ENCODE measurements around the gene VAV2.

VAV2 gene

DNA sequence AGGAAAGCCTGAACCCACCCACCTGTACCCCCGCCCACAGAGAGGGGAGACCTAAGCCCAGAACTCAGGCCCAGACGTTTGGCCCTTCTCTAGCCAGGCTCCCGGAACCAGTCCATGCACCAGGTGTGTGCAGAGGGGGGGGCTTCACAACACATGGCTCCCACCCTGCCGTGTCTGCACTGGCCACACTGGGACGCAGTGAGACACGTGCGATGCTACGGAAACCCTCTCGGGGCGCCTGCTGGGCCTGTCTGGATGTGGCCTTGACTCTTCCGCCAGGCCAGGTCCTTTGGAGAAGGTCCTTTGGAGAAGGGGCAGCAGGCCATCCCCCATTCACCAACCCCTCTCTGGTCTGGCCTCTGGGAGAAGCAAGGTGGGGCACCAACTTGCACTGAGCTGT is 195.6 kb downstream of the VAV2 start:
- no peaks in the 10 kb centered on the region for H3K27me3 ChIP-seq (ENCODE audit: insufficient read depth, low read length)
- H3K27ac ChIP-seq (ENCODE audit: low read depth, low read length) = no peak overlapping the region
- no peak overlapping the region for H3K4me3 ChIP-seq (ENCODE audit: low read depth, low read length)
- H2AFZ ChIP-seq (ENCODE audit: low read length, unreplicated experiment) = no peak overlapping the region
- no peaks in the 10 kb centered on the region for H3K36me3 ChIP-seq (ENCODE audit: insufficient read depth, low read length)
- H3K4me1 ChIP-seq (ENCODE audit: control insufficient read depth, insufficient read depth, low read length, unreplicated experiment) = peaks cover 4% of the 10 kb centered on the region
- no peaks in the 10 kb centered on the region for H3K79me2 ChIP-seq (ENCODE audit: control insufficient read depth, insufficient read depth, low read length, unreplicated experiment)

DNA sequence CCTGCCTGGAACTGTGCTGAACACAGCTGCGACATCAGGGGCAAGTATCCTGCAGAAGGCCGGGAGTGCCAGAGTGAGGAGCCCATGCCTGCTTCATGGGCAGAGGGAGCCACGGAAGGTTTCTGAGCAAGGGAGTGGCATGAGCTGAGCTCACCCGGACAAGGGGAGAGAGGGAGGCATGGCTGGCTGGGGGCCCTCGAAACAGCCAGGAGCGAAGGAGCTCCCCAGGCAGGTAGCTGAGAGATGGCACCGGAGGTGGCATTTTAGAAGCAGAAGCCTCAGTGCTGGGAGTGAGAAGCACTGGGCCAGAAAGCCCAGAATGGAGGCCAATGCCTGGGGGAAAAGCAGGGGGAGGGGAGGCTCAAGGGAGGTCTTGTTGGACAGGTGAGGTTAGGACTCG is 197.1 kb downstream of the VAV2 start:
- H2AFZ ChIP-seq (ENCODE audit: low read length, unreplicated experiment) = no peak overlapping the region
- H3K4me1 ChIP-seq (ENCODE audit: control insufficient read depth, insufficient read depth, low read length, unreplicated experiment) = peaks cover 4% of the 10 kb centered on the region
- no peak overlapping the region for H3K4me3 ChIP-seq (ENCODE audit: low read depth, low read length)
- no peaks in the 10 kb centered on the region for H3K79me2 ChIP-seq (ENCODE audit: control insufficient read depth, insufficient read depth, low read length, unreplicated experiment)
- H3K27me3 ChIP-seq (ENCODE audit: insufficient read depth, low read length) = no peaks in the 10 kb centered on the region
- H3K36me3 ChIP-seq (ENCODE audit: insufficient read depth, low read length) = no peaks in the 10 kb centered on the region
- no peak overlapping the region for H3K27ac ChIP-seq (ENCODE audit: low read depth, low read length)

DNA sequence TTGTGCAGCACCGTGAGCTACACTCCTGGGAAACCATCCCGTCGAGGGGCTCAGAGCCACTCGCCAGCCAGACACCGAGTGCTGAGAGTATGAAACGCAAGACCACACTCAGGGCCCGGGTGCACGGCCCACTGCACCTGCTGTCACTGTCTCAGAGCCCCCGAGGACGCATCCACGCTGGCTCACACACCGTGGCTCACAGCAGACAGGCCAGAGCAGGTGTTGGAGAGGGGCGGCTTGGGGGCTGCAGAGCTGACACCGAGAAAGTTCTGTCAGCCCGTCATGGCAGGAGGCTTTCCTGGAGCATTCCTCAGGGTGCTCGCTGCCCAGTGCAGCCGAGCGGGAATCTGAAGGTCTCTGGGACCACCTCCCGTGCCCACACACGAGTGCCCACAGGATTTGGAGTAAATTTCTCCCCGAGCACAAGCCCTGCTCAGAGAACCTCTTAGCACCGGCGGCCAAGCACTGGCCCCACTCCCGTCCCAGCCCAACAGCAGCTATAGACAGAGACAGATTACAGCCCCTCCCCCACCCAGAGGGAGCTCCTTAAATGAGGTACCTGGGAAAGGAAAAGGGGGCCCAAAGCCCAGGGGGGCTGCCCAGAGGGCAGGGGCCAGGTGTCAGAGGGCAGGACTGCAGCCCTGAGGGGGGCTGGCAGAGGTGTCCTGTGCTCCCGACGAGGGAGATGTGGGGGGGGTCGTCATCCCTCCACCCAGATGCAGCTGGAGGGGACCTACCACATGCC is 197.9 kb downstream of the VAV2 start:
- no peak overlapping the region for H3K4me3 ChIP-seq (ENCODE audit: low read depth, low read length)
- H3K27me3 ChIP-seq (ENCODE audit: insufficient read depth, low read length) = no peaks in the 10 kb centered on the region
- peaks cover 4% of the 10 kb centered on the region for H3K4me1 ChIP-seq (ENCODE audit: control insufficient read depth, insufficient read depth, low read length, unreplicated experiment)
- H3K79me2 ChIP-seq (ENCODE audit: control insufficient read depth, insufficient read depth, low read length, unreplicated experiment) = no peaks in the 10 kb centered on the region
- no peaks in the 10 kb centered on the region for H3K36me3 ChIP-seq (ENCODE audit: insufficient read depth, low read length)
- H2AFZ ChIP-seq (ENCODE audit: low read length, unreplicated experiment) = no peak overlapping the region
- H3K27ac ChIP-seq (ENCODE audit: low read depth, low read length) = no peak overlapping the region

DNA sequence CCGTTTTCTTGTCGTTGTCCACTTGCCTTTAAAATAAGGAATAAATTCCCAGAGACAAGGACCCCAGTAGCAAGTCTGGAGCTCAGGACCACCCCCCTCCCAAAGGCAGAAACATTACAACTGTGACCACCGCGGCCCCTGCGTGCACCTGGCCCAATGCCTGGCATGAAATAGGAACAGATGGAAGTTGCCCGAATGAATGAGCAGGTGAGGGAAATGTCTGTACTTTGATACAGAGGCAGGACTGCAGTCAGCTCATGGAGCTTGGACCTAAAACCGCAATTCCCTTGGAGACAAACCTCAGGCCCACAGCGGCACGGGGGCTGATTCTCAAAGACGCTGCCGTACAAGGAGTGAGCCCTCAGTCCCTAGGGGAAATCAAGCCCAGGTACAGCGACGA is 198.7 kb downstream of the VAV2 start:
- no peak overlapping the region for H3K4me3 ChIP-seq (ENCODE audit: low read depth, low read length)

DNA sequence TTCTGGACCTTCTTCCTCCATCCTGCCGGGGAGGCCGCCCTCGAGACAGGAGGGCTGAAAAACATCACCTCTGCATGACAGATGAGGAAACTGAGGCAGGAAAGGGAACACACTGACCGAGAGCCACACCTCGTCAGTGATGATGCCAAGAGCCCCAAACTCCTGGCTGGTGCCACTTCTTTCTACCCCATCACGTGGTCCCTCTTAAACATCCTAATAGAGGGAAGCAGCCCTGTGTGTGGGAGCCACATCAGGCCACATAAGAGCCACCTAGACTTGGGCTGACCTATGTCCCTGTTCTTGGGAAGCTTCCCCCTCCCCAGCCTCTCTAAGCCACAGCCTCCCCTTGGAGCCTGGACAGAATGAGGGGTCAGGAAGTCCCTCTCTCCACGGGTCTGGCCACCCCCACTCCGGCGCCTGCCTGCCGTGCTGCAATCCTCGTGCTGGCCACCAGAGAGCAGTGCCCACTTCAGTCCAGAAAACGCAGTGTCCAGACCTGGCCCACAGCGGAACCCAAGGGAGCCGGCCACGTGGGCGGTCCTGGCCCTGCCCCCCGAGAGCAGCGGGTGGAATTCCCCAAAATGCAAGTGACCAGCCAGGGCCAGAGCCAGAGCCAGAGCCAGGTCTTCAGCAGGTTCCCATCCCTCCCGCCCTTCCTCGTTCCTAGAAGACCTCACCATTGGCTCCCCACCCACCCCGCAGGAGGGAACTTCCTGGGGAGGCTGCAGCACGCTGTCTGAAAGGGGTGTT is 199.2 kb downstream of the VAV2 start:
- Histone ChIP-seq H2AFZ (ENCODE audit: low read length, unreplicated experiment) (no peak overlapping the region), H3K4me3 (ENCODE audit: low read depth, low read length) (no peak overlapping the region), H3K4me1 (ENCODE audit: control insufficient read depth, insufficient read depth, low read length, unreplicated experiment) (peaks cover 4% of the 10 kb centered on the region), H3K36me3 (ENCODE audit: insufficient read depth, low read length) (no peaks in the 10 kb centered on the region), H3K27ac (ENCODE audit: low read depth, low read length) (no peak overlapping the region), H3K79me2 (ENCODE audit: control insufficient read depth, insufficient read depth, low read length, unreplicated experiment) (no peaks in the 10 kb centered on the region), H3K27me3 (ENCODE audit: insufficient read depth, low read length) (no peaks in the 10 kb centered on the region)

More for the DNA sequence above, 198.7 kb downstream of the VAV2 start:
- Histone ChIP-seq H3K27ac (ENCODE audit: low read depth, low read length) (no peak overlapping the region), H2AFZ (ENCODE audit: low read length, unreplicated experiment) (no peak overlapping the region), H3K27me3 (ENCODE audit: insufficient read depth, low read length) (no peaks in the 10 kb centered on the region), H3K36me3 (ENCODE audit: insufficient read depth, low read length) (no peaks in the 10 kb centered on the region), H3K4me1 (ENCODE audit: control insufficient read depth, insufficient read depth, low read length, unreplicated experiment) (peaks cover 4% of the 10 kb centered on the region), H3K79me2 (ENCODE audit: control insufficient read depth, insufficient read depth, low read length, unreplicated experiment) (no peaks in the 10 kb centered on the region)

DNA sequence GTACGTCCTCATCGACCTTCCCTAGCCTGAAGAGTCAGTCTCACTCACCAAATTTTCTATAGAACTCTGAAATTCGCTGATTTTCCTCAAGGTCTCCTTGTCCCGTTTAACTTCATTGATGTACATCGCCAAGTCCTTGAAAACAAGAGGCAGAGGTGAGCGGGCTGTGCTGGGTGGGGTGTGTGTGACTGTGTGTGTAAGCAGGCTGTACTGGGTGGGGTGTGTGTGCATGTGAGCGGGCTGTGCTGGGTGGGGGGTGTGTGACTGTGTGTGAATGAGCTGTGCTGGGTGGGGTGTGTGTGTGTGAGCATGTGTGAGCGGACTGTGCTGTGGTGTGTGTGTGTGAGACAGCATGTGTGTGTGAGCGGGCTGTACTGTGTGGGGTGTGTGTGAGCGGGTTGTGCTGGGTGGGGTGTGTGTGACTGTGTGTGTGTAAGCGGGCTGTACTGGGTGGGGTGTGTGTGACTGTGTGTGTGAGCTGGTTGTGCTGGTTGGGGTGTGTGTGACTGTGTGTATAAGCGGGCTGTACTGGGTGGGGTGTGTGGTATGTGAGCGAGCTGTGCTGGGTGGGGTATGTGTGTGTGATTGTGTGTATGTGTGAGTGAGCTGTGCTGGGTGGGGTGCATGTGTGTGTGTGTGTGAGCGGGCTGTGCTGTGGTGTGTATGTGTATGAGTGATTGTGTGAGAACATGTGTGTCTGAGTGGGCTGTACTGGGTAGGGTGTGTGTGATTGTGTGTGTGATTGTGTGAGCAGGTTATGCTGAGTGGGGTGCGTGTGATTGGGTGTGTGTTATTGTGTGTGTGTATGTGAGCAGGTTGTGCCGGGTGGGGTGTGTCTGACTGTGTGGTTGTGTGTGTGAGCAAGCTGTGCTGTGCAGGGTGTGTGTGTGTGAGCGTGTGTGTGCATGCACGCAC is 200.1 kb downstream of the VAV2 start:
- Histone ChIP-seq H2AFZ (ENCODE audit: low read length, unreplicated experiment) (no peak overlapping the region), H3K27me3 (ENCODE audit: insufficient read depth, low read length) (no peaks in the 10 kb centered on the region), H3K27ac (ENCODE audit: low read depth, low read length) (no peak overlapping the region), H3K4me1 (ENCODE audit: control insufficient read depth, insufficient read depth, low read length, unreplicated experiment) (peaks cover 4% of the 10 kb centered on the region), H3K4me3 (ENCODE audit: low read depth, low read length) (no peak overlapping the region), H3K79me2 (ENCODE audit: control insufficient read depth, insufficient read depth, low read length, unreplicated experiment) (no peaks in the 10 kb centered on the region), H3K36me3 (ENCODE audit: insufficient read depth, low read length) (no peaks in the 10 kb centered on the region)

DNA sequence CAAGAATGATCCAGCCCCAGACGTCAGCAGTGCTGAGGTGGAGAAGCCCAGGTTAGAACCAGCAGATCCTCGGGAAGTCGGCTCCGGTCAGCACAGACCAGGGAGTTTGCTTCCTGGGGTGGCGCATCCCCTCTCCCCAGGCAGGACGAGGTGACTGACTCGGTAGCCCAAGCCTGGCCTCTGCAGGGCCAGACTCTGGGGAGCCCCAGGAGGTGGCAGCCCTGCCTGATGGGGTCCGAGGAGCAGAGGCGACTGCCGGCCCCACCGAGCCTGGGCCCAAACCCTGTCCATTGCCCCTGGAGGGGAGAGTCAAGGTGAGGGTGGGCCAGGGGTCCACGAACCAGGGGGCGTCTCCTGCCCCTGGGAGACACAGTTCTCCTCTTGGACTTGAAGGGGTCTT is 201.1 kb downstream of the VAV2 start:
- no peak overlapping the region for H3K27ac ChIP-seq (ENCODE audit: low read depth, low read length)
- H3K27me3 ChIP-seq (ENCODE audit: insufficient read depth, low read length) = no peaks in the 10 kb centered on the region
- H2AFZ ChIP-seq (ENCODE audit: low read length, unreplicated experiment) = no peak overlapping the region
- no peaks in the 10 kb centered on the region for H3K36me3 ChIP-seq (ENCODE audit: insufficient read depth, low read length)
- H3K4me3 ChIP-seq (ENCODE audit: low read depth, low read length) = no peak overlapping the region
- no peaks in the 10 kb centered on the region for H3K79me2 ChIP-seq (ENCODE audit: control insufficient read depth, insufficient read depth, low read length, unreplicated experiment)
- H3K4me1 ChIP-seq (ENCODE audit: control insufficient read depth, insufficient read depth, low read length, unreplicated experiment) = peaks cover 4% of the 10 kb centered on the region

DNA sequence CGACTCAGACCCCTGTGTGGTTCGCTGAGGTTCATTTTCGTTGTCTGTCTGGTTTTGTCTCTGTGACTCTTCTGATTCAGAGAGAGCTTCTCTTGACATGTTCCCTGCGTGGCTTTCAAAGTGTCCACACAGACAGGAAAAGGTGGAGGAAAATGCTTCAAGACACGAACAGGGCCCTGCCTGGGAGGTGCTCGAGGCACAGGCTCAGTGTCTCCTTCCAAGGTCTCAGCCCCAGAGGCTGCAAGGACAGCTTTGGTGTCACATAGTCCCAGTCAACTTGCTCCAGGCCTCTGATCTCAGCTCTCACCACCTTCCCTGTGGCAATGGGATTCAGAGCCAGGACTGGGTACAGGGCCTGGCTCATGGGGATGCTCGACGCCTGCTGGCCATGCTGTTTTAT is 202.3 kb downstream of the VAV2 start:
- no peak overlapping the region for H3K27ac ChIP-seq (ENCODE audit: low read depth, low read length)
- no peak overlapping the region for H2AFZ ChIP-seq (ENCODE audit: low read length, unreplicated experiment)
- H3K79me2 ChIP-seq (ENCODE audit: control insufficient read depth, insufficient read depth, low read length, unreplicated experiment) = no peaks in the 10 kb centered on the region
- H3K4me3 ChIP-seq (ENCODE audit: low read depth, low read length) = no peak overlapping the region
- peaks cover 4% of the 10 kb centered on the region for H3K4me1 ChIP-seq (ENCODE audit: control insufficient read depth, insufficient read depth, low read length, unreplicated experiment)
- no peaks in the 10 kb centered on the region for H3K27me3 ChIP-seq (ENCODE audit: insufficient read depth, low read length)
- H3K36me3 ChIP-seq (ENCODE audit: insufficient read depth, low read length) = no peaks in the 10 kb centered on the region

DNA sequence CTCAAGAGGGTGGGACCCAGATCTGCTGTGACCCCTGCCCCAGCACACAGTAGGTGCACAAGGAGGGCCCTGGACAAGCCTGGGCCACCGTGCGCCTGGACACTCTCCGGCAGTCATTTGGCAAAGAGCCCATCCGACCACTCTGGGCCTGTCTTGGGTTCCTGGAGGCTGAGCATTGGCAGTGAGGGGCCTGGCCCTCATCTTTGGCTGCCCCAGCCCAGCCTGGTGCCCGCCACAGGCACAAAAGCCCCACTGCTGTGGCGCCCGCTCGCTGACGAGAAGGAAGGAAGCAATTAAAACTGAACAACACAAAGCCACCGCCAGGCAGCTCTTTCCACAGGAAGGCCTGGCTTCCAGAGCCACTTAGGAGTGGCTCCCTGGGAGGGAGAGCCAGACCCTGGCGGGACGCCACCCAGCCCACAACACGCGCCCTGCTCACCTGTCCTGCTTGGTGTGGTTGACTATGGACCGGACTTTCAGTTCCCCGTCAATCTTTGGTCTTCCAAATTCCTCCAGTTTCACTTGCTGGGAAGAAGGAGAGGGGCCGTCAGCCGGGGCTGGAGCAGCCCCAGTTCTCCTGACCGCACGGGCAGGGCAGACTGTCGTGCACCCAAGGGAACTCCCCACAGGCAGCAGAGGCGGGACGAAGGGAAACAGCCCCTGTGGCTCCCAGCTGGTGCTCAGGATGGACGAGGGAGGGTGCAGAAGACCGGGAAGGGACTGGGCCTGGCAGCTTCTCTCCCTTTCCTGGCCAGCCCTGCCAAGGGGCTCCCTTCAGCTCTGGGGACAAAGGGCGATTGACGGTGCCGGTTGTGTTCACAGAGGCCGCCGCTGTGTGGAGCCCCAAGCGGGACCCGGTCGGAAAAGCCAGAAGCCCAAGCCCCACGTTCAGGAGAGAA is 203.1 kb downstream of the VAV2 start:
- Histone ChIP-seq H3K27ac (ENCODE audit: low read depth, low read length) (no peak overlapping the region), H3K79me2 (ENCODE audit: control insufficient read depth, insufficient read depth, low read length, unreplicated experiment) (no peaks in the 10 kb centered on the region), H3K4me3 (ENCODE audit: low read depth, low read length) (no peak overlapping the region)

More for the DNA sequence above, 203.1 kb downstream of the VAV2 start:
- Histone ChIP-seq H3K36me3 (ENCODE audit: insufficient read depth, low read length) (no peaks in the 10 kb centered on the region), H3K4me1 (ENCODE audit: control insufficient read depth, insufficient read depth, low read length, unreplicated experiment) (peaks cover 4% of the 10 kb centered on the region), H2AFZ (ENCODE audit: low read length, unreplicated experiment) (no peak overlapping the region), H3K27me3 (ENCODE audit: insufficient read depth, low read length) (no peaks in the 10 kb centered on the region)
